ENCODE data around the gene ARSG. TPM values are rescaled to one million over a fixed set of nuclear protein-coding genes. Genes with fewer than 3 reads are reported as not detected.

Gene ARSG
- total and polyA plus RNA-seq, 9 of the 15 experiments (the other 6 are each of a cell fraction or from before 2014, with no cell fraction given), result 1.0 to 5.6 (median 1.8) TPM

DNA sequence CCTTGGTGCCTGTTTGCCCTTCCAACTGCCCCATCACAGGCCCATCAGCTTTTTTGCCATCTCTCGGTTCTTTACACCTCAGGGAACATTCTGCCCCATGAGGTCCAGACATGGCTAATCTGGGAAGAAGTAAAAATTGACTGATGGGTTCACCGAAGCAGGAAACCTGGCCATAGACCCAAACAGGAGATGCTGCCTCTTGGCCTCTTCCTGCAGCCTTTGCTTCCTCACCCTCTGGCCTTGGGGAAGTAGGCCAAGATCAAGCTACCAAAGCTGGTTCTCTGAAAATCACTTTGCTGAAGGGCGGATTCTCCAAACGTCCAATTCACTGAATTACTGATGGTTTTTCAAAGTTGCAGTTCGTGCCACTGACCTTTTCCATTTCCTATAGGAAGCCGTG is 56.1 kb downstream of the ARSG start (continued):
- TF ChIP-seq MNT (conservative IDR thresholded peaks at IDR 0.05), result no peak
- TF ChIP-seq, protein P1, sequence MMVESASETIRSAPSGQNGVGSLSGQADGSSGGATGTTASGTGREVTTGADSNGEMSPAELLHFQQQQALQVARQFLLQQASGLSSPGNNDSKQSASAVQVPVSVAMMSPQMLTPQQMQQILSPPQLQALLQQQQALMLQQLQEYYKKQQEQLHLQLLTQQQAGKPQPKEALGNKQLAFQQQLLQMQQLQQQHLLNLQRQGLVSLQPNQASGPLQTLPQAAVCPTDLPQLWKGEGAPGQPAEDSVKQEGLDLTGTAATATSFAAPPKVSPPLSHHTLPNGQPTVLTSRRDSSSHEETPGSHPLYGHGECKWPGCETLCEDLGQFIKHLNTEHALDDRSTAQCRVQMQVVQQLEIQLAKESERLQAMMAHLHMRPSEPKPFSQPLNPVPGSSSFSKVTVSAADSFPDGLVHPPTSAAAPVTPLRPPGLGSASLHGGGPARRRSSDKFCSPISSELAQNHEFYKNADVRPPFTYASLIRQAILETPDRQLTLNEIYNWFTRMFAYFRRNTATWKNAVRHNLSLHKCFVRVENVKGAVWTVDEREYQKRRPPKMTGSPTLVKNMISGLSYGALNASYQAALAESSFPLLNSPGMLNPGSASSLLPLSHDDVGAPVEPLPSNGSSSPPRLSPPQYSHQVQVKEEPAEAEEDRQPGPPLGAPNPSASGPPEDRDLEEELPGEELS (CRISPR knock-in tag; IDR thresholded peaks at IDR 0.05; ENCODE audit: borderline replicate concordance), result no peak
- no peak for TF ChIP-seq ZNF696 (CRISPR knock-in tag; conservative IDR thresholded peaks at IDR 0.05)
- TF ChIP-seq ZNF589 (CRISPR knock-in tag; IDR thresholded peaks at IDR 0.05; ENCODE audit: low read depth), result no peak
- TF ChIP-seq ADNP (tag; IDR thresholded peaks at IDR 0.05), result no peak
- no peak for TF ChIP-seq ZBTB8A (IDR thresholded peaks at IDR 0.05; ENCODE audit: partially characterized antibody)
- TF ChIP-seq SIRT6 (IDR thresholded peaks at IDR 0.05; ENCODE audit: low read depth, low read length), result no peak

DNA sequence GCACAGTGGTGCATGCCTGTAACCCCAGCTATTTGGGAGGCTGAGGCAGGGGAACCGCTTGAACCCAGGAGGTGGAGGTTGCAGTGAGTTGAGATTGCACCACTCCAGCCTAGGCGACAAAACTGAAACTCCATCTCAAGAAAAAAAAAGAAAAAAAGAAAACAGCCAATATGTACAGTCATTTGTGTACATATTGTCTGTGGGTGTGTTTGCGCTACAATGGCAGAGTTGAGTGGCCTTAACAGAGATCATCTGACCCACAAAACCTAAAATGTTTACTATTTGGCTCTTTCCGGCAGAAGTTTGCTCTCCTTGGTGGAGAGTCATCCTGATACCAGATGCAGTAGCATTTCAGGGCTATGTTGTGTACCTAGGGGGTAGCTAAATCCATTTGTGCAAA is 57.9 kb downstream of the ARSG start:
- no peak for FAIRE-seq
- CTCF ChIA-PET (ENCODE audit: low intra/inter-chr PET ratio), result no interaction called here
- TF ChIP-seq BACH1 (tag; IDR thresholded peaks at IDR 0.05) (no peak), TAF15 (IDR thresholded peaks at IDR 0.05; ENCODE audit: low read depth, low read length) (no peak), MTF1 (CRISPR knock-in tag; IDR thresholded peaks at IDR 0.05; ENCODE audit: borderline replicate concordance) (no peak), PRPF4 (IDR thresholded peaks at IDR 0.05; ENCODE audit: insufficient read depth, low read depth, low read length, poor library complexity, severe bottlenecking) (no peak), TARDBP (IDR thresholded peaks at IDR 0.05) (no peak), ZNF589 (CRISPR knock-in tag; IDR thresholded peaks at IDR 0.05; ENCODE audit: low read depth) (no peak), CGGBP1 (CRISPR knock-in tag; IDR thresholded peaks at IDR 0.05) (no peak), ARID3B (CRISPR knock-in tag; IDR thresholded peaks at IDR 0.05; ENCODE audit: borderline replicate concordance) (no peak)

More for the DNA sequence above, 57.9 kb downstream of the ARSG start:
- Histone ChIP-seq H3K4me1 (replicated peaks in 1 of 2; ENCODE audit: control insufficient read depth in 2 of 2, insufficient read depth in 2 of 2, low read length in 2 of 2) (no peaks in the 10 kb centered on the region; a peak in 1 of 5 replicates), H3K9ac (ENCODE audit: insufficient read depth in 1 of 2, low read depth in 2 of 2, low read length in 2 of 2) (no peak overlapping the region), H4K20me1 (replicated peaks; ENCODE audit: control insufficient read depth, insufficient read depth, low read length) (no peaks in the 10 kb centered on the region), H3K27ac (ENCODE audit: extremely low read depth, low read depth, low read length) (no peak overlapping the region), H3K4me2 (ENCODE audit: insufficient read depth, low read length) (no peak overlapping the region), H3K4me3 (no peak overlapping the region), H3K36me3 (ENCODE audit: control insufficient read depth, insufficient read depth, low read length) (no peaks in the 10 kb centered on the region), H3K9me1 (ENCODE audit: control insufficient read depth, insufficient read depth, low read length) (no peaks in the 10 kb centered on the region), H3K9me3 (replicated peaks; ENCODE audit: control insufficient read depth, insufficient read depth, low read depth, low read length) (no peaks in the 10 kb centered on the region), H2AFZ (ENCODE audit: low read depth, low read length) (no peak overlapping the region), H3K79me2 (ENCODE audit: control insufficient read depth, insufficient read depth, low read length) (no peaks in the 10 kb centered on the region), H3K27me3 (ENCODE audit: control insufficient read depth in 2 of 2, insufficient read depth in 2 of 2, low read length in 2 of 2) (peaks cover 31 to 56% of the 10 kb centered on the region in 2 experiments)
- intact Hi-C loops (cut with micrococcal nuclease) (no loop called here), in situ Hi-C loops (cut with MboI) (no loop called here)
- DNase-seq (ENCODE audit: extremely low read depth in 1 of 4, low spot score in 3 of 4) (no peak), ATAC-seq (no peak)
- POLR2A ChIA-PET, result no interaction called here
- 9% methylated on average over 4 of the region's 4 CpGs for WGBS (ENCODE audit: insufficient coverage, low coverage, missing lambda C conversion rate)
- BruUV-seq (replicated peaks), result no TSS peak
